ENCODE data around the gene PICK1. TPM values are rescaled to one million over a fixed set of nuclear protein-coding genes. Genes with fewer than 3 reads are reported as not detected.
"Not testable (repeated sequence)": the region's sequence is repeated elsewhere in the genome, so short reads cannot be mapped to it uniquely, and the experiment has no call there.

The PICK1 gene
- total RNA-seq, 1 donor from 2014 or later, result 15.1 TPM

DNA sequence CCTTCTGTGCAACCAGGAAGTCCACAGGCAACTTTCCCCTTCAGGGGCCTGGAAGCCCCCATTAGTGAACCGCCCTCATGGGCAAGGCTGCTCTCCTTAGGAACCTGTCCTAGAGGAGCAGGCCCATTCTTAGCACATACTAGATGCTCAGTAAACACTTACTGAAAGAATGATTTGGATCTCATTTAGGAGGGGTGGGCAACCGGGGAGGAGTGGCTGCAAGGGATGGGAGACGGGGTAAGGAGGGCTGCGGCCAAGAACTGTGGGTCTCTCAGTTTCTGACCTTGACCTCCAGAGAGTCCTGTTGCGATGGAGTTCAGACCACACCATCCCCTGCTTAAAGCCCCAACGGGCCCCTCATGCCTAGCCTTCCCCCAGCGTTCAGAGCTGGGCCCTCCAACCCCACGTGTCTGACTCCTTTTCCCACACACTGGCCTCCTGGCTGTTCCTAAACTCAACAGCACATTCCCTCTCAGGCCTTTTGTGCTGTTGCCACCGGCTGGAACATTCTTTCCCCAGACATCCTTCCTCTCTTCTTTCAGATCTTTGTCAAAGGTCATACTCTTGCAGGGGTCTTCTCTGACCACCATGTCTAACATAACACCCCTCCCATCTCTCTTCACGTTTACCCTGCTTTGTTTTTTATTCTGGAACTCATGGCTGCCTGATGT, 20.7 kb upstream of the PICK1 start:
- intact Hi-C loops (cut with micrococcal nuclease), result no loop called here
- no peaks in the 10 kb centered on the region for H3K27me3 Mint-ChIP-seq
- no peak overlapping the region for H3K4me3 Mint-ChIP-seq
- H3K27ac Mint-ChIP-seq, result no peak overlapping the region
- DNase-seq, result no peak
- no peaks in the 10 kb centered on the region for H3K9me3 Mint-ChIP-seq
- no peaks in the 10 kb centered on the region for H3K36me3 Mint-ChIP-seq (ENCODE audit: low read depth)
- no peaks in the 10 kb centered on the region for H3K4me1 Mint-ChIP-seq

DNA sequence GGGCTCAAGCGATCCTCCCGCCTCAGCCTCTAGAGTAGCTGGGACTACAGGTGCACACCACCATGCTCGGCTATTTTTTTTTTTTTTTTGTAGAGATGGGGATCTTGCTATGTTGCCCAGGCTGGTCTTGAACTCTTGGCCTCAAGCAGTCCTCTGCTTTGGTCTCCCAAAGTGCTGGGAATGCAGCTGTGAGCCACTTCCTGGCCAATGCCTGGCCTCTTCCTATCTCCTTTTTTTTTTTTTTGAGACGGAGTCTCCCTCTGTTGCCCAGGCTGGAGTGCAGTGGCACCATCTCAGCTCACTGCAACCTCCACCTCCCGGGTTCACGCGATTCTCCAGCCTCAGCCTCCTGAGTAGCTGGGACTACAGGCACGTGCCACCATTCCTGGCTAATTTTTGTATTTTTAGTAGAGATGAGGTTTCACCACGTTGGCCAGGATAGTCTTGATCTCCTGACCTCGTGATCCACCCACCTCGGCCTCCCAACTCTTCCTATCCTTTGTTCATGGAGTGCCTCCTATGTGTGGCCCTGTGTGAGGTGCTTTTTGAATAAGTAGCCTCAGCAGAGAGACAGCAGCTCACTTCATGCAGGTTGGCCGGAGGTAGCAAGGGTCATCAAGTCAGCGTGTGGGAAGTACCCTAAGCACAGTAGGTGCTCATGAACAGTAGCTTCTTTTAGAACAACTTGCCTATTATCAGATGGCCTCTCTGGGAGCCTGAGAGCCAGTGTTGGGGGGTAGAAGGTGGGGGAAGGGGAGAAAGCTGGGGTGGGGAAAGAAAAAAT, 19.6 kb upstream of the PICK1 start:
- DNase-seq; H3K4me3 Mint-ChIP-seq; H3K36me3 Mint-ChIP-seq (ENCODE audit: low read depth); H3K27me3 Mint-ChIP-seq; H3K27ac Mint-ChIP-seq; H3K9me3 Mint-ChIP-seq; intact Hi-C loops (cut with micrococcal nuclease); H3K4me1 Mint-ChIP-seq: not testable (repeated sequence)

DNA sequence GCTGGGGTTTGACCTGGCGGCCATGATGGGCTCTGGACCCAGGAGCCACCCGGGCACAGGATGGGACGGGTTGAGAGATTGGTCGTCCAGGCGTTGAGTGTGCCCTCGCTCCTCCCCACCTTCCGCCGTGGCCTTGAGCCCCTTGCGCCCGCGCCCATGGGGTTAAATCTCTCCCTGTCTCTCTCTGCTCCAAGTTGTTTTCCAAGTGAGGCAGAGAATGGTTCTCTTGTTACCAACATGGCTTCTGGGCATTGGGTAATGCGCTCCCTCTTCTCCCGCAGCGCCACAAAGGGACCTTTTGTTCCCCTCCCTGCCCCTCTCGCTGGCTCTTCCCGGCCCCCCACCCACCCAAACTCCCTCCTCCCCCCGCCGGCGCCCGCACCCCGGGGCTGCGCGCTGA, 18.8 kb upstream of the PICK1 start:
- Mint-ChIP-seq H3K4me1 (no peaks in the 10 kb centered on the region), H3K9me3 (no peaks in the 10 kb centered on the region), H3K4me3 (no peak overlapping the region), H3K27ac (no peak overlapping the region), H3K27me3 (no peaks in the 10 kb centered on the region), H3K36me3 (ENCODE audit: low read depth) (no peaks in the 10 kb centered on the region)
- no peak for DNase-seq
- intact Hi-C loops (cut with micrococcal nuclease), result no loop called here

DNA sequence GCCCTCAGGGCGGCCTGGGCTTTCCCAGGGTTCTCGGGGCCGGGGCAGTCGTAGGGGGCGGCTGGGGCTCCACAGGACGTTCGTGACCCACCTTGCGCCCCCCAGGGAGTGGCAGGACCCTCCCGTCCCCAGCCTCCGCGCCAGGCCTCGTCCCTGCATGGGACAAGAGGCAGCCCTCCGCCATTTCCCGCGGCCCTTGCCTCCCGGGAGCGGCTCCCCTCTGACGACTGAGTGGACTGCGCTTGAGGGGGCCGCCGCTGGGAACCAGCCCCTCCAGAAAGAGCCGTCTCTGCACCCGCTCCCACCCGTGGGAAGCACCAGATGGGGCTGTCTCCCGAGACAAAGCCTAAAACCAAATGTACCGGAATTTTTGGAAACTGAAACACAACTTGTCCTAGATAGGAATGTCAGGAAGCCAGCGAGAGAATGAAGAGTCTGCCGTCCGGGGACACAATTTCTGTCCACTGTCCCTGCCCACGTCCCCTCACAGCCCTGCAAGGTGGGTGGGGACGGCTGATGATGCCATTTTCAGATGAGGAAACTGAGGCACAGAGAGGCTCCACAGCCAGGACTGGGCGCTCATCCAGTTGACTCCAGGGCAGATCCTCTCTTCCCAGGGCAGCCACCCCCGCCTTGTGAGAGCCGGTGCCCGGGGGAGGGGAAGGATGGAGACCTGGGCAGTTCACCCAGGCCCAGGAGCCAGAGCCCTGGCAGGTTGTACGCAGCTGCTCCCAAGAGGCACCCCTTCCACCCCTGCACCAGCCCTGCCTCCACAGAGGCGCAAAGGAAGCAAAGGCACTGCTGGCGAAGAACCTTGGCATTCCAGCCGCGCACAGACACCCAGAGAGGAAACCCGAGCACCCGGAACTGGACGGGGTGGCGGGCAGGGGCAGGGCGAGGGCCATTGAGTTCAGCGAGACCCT, 18.1 kb upstream of the PICK1 start:
- Mint-ChIP-seq H3K27ac (no peak overlapping the region), H3K9me3 (no peaks in the 10 kb centered on the region), H3K36me3 (ENCODE audit: low read depth) (no peaks in the 10 kb centered on the region), H3K27me3 (no peaks in the 10 kb centered on the region), H3K4me3 (no peak overlapping the region), H3K4me1 (no peaks in the 10 kb centered on the region)
- DNase-seq, result no peak
- intact Hi-C loops (cut with micrococcal nuclease), result no loop called here

DNA sequence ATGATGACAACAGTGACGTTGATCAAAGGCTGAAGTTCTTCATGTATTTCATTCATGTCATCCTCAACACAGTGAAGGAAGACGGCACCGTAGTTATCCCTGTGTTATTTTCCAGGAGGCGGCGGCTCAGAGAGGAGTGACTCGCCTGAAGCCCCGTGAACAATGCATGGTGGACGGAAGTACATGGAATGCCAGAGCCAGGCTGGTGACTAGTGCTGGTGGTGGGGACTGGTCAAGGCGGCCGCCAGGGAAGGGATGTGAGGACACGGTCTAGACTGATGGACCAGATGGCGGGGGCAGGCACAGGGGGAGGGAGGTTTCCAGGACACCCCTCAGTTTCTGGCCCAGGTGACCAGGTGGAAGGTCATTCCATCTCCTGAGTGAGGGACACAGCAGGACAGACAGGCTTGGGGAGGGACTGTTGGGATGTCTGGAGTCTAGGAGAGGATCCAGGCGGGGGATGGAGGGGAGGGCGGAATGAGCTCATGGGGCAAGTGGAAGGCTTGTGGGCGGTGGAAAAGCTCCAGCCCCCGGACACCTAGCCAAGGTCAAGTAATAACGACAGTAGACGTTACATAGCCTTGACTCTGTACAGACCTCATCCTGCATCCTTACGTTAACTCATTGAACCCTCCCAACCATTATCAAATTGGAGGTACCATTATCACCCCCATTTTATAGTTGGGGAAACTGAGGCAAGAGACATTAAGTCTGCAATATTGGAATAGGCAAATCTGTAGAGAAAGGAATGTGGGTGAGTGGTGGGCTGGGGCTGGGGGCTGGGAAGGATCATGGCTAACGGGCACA, 16.0 kb upstream of the PICK1 start:
- no peak overlapping the region for H3K27ac Mint-ChIP-seq
- DNase-seq, result no peak
- no peaks in the 10 kb centered on the region for H3K4me1 Mint-ChIP-seq
- no peaks in the 10 kb centered on the region for H3K36me3 Mint-ChIP-seq (ENCODE audit: low read depth)
- intact Hi-C loops (cut with micrococcal nuclease), result no loop called here
- H3K4me3 Mint-ChIP-seq, result no peak overlapping the region
- no peaks in the 10 kb centered on the region for H3K27me3 Mint-ChIP-seq
- H3K9me3 Mint-ChIP-seq, result no peaks in the 10 kb centered on the region

DNA sequence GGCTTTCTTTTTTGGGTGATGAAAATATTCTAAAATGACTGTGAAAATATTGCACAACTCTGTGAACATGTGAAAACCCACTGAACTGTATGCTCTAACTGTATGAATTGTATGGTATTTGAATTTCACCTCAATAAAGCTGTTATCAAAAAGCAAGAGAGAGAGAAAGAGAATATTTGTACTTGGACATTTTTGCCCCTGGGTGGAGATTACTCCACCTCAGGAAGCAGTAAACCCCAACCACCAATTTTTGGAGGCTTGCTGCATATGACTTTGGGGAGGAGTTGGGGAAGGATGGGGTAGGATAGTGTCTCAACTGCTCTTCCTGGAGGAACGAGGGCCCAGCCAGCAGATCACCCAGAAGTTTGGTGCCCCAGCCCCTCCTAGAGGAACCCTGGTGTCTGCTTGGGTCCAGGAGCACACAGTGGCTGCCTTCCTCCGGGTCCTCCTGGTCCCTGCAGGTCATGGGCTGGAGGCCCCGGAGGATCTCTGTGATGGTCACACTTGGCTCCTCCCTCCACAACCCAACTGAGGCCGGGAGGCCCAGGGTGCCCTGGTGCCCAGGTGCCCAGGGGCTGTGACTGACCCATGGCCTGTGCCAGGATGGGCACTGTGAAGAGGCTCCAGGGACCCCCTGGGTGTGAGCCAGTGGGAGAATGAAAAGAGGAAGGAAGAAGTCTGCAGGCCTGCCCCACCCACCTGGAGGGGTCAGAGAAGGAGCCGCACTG, 15.3 kb upstream of the PICK1 start:
- no peaks in the 10 kb centered on the region for H3K9me3 Mint-ChIP-seq
- H3K27me3 Mint-ChIP-seq, result peaks cover under 1% of the 10 kb centered on the region
- intact Hi-C loops (cut with micrococcal nuclease), result no loop called here
- DNase-seq, result no peak
- no peak overlapping the region for H3K27ac Mint-ChIP-seq
- no peaks in the 10 kb centered on the region for H3K4me1 Mint-ChIP-seq
- no peaks in the 10 kb centered on the region for H3K36me3 Mint-ChIP-seq (ENCODE audit: low read depth)
- no peak overlapping the region for H3K4me3 Mint-ChIP-seq

DNA sequence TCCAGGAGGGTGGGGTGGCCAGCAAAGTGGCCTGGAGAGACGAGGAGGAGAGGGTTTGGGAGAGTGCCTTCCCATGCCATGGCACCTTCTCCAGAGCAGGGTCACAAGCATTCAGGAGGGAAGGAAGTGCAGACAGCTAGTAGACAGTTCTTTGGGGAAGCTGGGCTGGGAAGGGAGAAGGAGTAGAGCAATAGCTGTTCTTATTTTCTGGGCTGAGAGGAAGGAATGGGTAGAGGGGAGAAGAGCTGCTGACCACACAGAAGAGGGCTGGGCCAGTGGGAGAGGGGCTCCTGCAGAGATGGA, 14.8 kb upstream of the PICK1 start:
- DNase-seq, result no peak
- no peak overlapping the region for H3K27ac Mint-ChIP-seq
- no peak overlapping the region for H3K4me3 Mint-ChIP-seq
- no peaks in the 10 kb centered on the region for H3K4me1 Mint-ChIP-seq
- intact Hi-C loops (cut with micrococcal nuclease), result no loop called here
- peaks cover 2% of the 10 kb centered on the region for H3K27me3 Mint-ChIP-seq
- no peaks in the 10 kb centered on the region for H3K9me3 Mint-ChIP-seq
- no peaks in the 10 kb centered on the region for H3K36me3 Mint-ChIP-seq (ENCODE audit: low read depth)

DNA sequence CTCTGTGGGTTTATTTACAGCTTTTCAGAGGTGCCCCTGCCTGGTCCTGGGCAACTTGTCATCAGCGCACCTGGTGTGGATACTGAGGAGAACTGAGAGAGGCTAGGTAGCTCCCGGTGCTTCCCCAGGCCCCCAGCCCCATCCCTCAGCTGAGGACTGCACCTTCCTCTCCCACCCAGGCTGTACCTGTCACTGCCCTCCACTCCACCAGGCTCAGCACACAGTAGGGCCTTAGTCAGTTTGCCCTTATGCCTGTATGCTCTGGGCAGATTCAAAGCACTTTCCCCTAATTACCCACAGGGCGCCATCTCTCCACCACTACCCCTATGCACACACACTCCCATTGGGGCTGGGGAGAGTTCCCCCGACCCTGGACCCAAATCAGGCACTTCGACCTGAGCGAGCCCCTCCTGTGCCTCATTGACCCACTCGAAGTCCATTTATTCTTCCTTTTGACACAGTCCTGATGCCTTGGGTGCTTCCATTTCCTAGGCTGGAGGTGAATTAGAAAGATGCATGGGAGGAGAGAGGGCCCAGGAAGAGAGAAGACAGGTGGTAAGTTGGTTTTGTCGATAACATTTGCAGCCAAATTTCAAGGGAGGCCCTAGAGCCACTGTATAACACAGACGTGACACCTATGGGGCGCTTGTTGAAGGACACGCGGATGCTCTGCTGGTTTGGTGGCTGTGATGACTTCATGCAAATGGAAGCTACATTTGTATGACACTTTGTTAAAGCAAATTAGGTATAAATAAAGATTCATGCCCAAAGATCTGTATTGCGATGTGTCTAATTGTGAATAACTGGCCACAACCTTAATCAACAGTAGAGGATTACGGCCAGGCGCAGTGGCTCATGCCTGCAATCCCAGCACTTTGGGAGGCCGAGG, 13.8 kb upstream of the PICK1 start:
- no peak overlapping the region for H3K4me3 Mint-ChIP-seq
- H3K27ac Mint-ChIP-seq, result no peak overlapping the region
- intact Hi-C loops (cut with micrococcal nuclease), result no loop called here
- H3K27me3 Mint-ChIP-seq, result peaks cover 2% of the 10 kb centered on the region
- DNase-seq, result no peak
- no peaks in the 10 kb centered on the region for H3K9me3 Mint-ChIP-seq
- no peaks in the 10 kb centered on the region for H3K36me3 Mint-ChIP-seq (ENCODE audit: low read depth)
- H3K4me1 Mint-ChIP-seq, result no peaks in the 10 kb centered on the region

DNA sequence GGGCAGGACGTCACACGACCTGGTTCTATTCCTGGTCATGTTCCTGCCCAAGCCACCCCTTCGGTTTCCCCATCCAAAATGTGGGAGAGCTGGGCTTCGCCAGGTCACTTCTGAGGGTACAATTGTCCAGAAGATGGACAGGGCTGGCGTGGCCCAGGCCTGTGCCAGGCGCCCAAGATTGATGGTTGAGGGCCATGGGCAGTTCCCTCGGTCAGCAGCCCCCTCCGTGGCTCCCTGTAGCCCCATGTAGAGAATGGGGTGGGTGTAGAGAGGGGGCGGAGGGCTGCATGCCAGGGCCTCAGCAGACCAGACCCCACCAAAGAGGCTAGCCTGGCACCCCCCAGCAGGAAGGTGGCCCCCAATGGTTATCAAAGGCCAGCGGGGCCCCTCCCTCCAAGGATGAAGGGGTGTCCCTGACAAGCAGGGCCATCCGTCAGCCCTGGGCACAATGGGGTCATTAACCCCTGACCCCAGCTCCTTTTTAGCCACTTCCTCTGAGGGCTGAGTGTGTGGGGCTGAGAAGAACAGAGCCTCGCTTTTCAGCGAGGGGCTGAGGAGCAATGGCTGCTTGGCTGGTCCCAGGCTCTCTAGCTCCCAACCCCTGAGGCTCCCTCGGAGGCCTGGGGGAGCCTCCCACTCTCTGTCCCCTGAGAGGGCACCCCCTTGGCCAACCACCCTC, 11.0 kb upstream of the PICK1 start:
- H3K4me1 Mint-ChIP-seq, result no peaks in the 10 kb centered on the region
- no peak overlapping the region for H3K27ac Mint-ChIP-seq
- no peaks in the 10 kb centered on the region for H3K36me3 Mint-ChIP-seq (ENCODE audit: low read depth)
- H3K27me3 Mint-ChIP-seq, result peaks cover 2% of the 10 kb centered on the region
- no peak overlapping the region for H3K4me3 Mint-ChIP-seq
- no peak for DNase-seq
- intact Hi-C loops (cut with micrococcal nuclease), result no loop called here
- H3K9me3 Mint-ChIP-seq, result no peaks in the 10 kb centered on the region

DNA sequence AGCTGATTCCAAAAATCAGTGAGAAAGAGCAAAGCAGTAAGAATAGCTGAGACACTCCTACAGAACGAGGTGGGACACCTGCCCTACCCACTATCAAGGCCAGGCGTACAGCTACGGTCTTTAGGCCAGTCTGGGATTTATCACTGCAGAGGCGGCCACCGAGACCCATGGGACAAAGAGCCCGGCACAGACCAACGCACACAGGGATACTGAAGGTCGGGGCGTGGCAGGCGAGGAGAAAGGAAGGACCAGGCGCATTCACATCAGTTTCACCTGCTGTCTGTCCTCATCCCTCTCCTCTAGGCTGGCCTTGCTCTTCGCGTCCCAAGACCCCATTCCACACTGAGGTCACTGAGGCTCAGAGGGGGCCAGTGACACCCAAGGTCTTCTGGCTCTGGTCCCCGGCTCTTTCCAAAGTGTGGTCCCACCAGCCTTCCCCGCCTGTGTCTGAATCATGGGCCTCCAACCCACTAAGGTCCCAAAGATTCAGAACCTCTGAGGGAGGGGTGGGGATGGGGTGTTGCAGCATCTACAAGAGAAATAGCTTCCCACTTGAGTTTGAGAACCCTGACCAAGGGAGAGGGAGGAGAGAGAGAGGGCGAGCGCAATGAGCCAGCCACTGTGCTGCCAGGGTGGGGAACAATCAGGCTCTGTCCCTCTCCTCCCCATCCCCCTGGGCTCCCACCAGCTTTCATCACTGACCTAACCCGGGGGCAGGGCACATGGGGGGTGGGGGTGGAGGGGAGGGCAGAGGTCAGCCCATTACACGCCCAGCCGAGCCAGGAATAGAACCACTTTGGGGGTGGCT, 7.2 kb upstream of the PICK1 start:
- H3K27me3 Mint-ChIP-seq, result peaks cover 8% of the 10 kb centered on the region
- H3K4me1 Mint-ChIP-seq, result peaks cover 3% of the 10 kb centered on the region
- H3K27ac Mint-ChIP-seq, result no peak overlapping the region
- no peaks in the 10 kb centered on the region for H3K9me3 Mint-ChIP-seq
- no peak for DNase-seq
- no peak overlapping the region for H3K4me3 Mint-ChIP-seq
- intact Hi-C loops (cut with micrococcal nuclease), result loop anchor here (5.0 kb wide), 2 partner anchors 52 to 302 kb away; no protein-coding TSS in a partner anchor
- H3K36me3 Mint-ChIP-seq (ENCODE audit: low read depth), result no peaks in the 10 kb centered on the region

DNA sequence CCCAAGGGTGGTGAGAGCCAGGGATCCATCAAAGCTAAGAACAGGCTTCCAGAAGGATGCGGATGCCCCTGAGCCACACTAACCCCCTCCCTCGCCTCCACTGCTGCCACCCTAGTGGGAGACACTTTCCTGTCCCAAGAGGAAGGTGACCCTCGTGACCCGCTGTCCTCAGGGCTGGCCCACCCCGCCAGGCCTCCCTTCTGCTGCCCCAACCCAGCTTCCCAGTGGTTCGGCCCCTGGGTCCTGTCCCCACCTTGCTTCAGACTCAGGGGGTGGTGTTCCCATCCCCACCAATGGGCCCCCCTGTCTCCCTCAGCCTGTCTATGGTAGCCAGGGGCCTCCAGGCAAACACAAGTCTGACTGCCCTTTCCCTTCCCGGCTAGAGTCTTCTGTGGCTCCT, 6.5 kb upstream of the PICK1 start:
- DNase-seq, result no peak
- H3K27me3 Mint-ChIP-seq, result peaks cover 9% of the 10 kb centered on the region
- H3K4me3 Mint-ChIP-seq, result no peak overlapping the region
- intact Hi-C loops (cut with micrococcal nuclease), result loop anchor here (5.0 kb wide), 2 partner anchors 52 to 302 kb away; no protein-coding TSS in a partner anchor
- no peak overlapping the region for H3K27ac Mint-ChIP-seq
- H3K36me3 Mint-ChIP-seq (ENCODE audit: low read depth), result no peaks in the 10 kb centered on the region
- no peaks in the 10 kb centered on the region for H3K9me3 Mint-ChIP-seq
- peaks cover 3% of the 10 kb centered on the region for H3K4me1 Mint-ChIP-seq

Data from activated CD4-positive, alpha-beta T cell treated with anti-CD3 and anti-CD28 coated beads, Interleukin-2, amount 10 ng/mL, durations not matched to agents 24 days and 14 days (primary cell).